Measurements from ENCODE around the gene SGSM2.

Gene SGSM2

DNA sequence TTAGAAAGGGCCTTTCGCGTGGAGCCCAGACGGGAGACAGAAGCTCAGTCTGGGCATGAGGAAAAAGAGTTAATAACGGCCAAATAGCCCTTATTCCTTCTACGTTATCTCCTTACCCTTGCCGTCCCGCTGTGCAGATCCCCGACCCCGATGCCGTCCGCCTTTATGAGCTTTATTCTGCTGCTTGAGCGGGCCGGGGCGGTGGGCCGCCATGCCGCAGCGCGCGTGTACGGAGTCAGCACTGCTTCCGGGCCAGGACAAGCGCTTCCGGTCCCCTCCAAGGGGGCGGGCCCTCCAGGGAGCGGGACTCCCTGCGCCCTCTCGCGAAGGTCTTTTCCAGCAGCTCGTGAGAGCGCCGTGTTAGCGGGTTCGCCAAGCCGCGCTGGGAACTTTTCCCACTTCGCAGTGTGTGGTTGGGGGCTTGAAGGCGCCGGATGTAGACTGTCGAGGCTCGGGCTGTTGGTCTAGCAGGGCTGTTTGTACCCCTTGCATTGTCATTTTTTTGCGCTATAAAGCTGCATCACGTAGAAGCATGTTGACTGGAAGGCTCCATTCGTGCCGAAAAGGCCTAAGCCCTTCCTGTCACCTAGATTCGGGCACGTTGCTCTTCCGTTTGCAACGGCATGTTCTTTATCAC, 968 bp upstream of the SGSM2 start, which contains the start of gene TSR1:
Gene TSR1 (minus strand): TSS at position 243 of the 637 bp plus-strand sequence. CDS start 30 bp downstream, at position 213.
- DNase-seq = peak; percentile 92

DNA sequence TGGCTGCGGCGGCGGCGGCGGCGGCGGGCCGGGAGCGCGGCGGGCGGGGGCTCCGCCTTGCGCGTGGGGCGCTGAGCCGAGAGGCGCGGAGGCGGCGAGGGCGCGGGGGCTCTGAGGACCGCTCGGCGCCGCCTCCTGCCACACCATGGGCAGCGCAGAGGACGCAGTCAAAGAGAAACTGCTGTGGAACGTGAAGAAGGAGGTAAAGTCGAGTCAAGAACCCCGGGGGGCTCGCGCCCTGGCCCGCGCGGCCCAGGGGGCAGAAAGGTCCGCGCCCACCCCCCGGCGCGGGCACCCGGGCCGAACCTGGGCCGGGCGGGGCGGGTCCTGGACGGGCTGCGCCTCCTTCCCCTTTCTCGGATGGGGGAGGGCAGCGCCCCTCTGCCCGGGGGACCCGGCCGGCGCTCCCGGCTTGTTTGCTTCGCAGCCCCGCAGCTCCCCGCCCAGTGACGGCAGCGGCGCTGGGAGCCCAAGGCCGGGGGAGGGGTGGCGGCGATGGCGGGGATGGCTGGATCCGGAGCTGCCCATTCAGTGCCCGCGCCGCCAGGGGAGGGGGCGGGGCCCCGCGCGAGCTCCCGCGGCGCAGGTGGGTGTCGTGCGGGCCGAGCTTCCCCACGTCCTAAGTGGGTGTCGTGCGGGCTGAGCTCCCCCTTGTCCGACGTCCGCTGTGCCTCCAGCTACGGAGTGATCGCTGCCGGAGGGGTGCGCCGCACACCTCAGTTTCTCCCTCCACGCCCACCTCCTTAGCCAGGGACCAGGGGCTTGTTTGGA, 428 bp downstream of the SGSM2 start:
- DNase-seq = peak; percentile 56

DNA sequence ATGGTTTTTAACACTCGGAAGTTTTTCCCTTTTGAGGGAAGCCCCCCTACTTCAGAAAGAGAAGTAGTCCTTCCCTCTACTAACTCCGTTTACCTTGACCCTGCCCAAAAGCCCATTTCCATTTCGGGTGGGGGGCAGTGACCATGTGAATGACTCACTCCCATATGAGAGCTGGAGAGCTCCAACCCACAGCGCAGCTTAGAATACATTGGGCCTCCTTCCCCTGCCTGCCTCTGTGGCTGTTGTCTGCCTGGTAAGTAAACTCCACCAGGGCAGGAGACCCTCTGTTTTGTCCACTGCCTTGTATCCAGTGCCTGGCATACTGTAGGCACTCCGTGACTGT, 985 bp downstream of the SGSM2 start:
- DNase-seq = peak; percentile 20

DNA sequence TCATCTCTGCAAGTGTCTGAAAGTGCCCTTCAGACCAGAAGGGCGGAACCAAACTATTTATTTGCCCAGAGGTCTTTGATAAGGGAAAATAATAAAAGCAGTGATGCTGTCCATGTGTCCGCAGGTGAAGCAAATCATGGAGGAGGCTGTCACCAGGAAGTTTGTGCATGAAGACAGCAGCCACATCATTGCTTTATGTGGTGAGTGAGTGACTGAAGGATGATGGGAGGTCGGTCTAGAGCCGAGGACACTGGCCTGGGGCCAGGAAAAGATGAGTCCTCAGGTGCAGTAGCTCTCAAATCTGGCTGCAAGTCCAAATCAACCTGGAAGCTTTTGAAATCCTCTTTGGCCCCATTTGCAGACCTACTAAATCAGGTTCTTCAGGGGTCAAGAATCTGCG, 6.1 kb downstream of the SGSM2 start:
- DNase-seq = no peak

DNA sequence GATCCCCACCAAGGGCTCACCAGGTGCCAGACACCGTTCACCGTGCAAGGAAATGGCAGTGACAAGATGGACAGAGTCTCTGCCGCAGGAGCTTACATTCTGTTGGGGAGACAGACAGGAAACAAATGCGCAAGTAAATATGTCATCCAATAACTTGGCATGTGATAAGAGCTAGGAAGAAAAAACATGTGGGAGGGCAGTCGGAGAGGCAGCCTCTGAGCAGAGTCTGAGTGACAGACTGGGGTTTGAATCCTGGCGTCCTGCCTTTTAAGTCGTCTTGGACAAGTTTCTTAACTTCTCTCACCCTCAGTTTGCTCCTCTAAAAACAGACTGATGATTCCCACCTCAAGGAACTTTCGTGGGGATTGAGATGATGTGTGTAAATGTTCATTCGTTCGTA, 7.2 kb downstream of the SGSM2 start:
- no peak for DNase-seq

DNA sequence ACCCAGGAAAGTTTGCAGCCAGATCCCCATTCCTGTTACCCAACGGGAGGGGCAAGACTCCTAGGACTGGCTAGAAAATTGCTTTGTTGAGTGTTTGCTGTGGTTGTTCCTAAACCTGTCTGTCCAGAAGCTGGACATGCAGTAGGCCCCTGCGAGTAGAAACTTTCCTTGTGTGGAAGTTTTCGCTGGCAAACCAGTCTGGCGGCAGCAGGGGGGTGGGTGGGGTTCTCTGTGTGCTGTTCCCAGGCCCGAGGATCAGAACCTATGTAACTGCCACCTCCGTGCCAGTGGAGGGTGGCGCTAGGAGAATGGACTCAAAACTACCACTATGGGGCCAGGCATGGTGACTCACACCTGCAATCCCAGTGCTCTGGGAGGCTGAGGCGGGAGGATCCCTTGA, 9.2 kb downstream of the SGSM2 start:
- DNase-seq = peak; percentile 19

DNA sequence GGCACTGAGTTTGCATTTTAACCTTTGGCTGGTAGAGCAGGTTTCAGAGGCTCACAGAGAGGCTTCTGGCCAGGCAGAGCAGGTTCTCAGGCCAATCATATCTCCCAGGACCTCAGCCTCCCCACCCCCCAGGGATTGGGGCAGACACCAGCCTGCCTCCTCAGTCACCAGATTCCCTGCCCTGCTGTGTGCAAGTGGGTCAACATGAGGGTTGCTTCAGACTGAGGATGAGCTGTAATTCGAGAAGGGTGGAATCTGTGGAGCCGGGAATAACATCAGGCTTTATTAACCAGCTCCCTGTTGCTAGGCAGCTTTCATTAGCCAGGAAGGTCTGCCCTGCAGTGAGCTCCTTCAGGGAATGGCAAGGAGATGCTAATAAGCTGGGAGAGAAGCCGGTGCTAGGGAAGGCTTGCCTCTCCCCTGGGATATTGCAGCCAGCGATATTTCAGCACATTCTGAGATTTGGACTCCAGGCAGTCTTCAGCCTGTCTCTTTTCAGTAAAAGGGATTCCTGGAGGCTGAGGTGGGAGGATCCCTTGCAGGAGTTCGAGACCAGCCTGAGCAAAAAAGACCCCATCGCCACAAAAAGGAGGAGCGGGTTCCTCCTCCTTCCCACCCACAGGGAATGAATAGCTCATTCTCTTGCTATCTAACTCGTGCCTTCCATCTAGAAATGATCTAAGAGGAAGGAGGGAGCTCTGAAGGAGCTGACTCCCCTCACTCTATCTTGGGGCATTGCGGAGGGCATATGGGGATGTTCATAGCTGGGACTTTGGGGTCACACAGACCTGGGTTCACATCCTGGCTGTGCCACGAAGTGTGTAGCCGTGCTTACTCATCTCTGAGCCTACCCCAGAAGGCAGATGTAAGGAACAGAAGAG, 10.7 kb downstream of the SGSM2 start:
- peak; percentile 84 for DNase-seq

DNA sequence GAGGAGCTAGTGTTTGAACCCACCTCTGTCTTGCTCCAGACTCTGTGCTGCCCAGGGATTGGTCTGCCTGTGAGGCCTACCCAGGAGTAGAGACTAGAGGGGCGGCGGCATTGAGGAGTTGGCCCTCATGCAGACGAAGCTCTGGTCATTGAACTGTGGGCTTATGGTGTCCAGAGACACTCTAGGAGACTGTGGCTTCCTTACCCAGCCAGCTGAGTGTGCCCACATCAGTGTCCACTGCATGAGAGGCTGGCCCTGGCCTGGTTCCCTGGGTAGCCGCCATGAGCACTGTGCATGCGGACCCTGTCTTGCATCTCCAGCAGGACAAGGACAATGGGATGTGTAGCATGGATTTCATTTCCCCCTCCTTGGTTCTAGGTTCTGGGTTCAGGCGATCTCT, 14.0 kb downstream of the SGSM2 start:
- DNase-seq = no peak

- no peak for DNase-seq
These were observed 17.0 kb downstream of the SGSM2 start for GRCh38 chr17:2354311-2354710.

- DNase-seq = no peak
These were observed 19.9 kb downstream of the SGSM2 start for GRCh38 chr17:2357237-2357636.

GRCh38 chr17:2357931-2358434, 20.7 kb downstream of the SGSM2 start:
- DNase-seq = no peak

DNA sequence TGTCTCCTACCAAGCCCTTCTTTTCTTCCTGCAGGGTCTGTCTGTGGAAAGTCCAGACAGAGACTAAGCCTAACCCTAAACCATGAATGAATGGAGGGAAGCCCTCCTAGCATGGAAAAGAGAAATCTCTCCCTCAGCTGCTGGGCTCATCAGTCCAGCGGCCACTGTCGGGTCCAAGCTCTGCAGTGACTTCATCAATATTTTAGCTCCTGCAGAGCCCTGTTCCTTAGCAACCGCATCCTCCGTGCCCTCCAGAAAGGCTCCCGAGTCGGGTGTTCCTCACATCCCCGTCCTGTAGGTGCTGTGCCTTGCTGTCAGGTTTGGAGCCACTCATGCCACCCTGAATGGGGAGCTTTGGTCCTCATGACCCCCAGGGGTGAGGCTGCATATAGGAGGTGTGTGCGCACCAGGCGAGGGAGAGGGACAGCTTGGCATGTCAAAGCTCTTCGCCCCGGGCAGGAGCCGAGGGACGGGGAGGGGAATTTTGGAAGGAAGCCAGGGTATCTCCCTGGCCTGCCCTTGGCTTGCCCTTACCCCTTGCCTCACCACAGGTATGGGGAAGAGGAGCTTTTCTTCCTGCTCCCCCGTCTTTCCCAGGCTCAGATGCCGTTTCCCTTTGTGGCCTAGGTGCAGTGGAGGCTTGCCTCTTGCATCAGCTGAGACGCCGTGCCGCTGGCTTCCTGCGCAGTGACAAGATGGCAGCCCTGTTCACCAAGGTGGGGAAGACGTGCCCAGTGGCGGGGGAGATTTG, 23.9 kb downstream of the SGSM2 start:
- no peak for DNase-seq

GRCh38 chr17:2362016-2362415, 24.7 kb downstream of the SGSM2 start:
- no peak for DNase-seq

DNA sequence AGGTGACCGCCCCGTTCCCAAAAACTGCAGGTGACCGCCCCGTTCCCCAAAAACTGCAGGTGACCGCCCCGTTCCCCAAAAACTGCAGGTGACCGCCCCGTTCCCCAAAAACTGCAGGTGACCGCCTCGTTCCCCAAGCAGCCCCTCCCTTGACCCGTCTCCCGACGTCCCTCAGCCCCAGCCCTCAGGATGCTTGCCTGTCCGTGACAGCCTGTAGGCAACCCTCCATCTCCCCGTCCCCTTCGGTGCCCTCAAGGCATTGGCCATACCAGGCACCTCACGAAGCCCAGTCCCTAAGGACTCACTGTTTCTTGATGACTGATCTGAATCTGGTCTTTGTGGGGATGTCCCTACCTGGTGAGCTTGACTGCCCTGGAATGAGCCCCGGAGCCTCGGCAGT, 25.1 kb downstream of the SGSM2 start:
- no peak for DNase-seq

GRCh38 chr17:2362881-2363280, 25.6 kb downstream of the SGSM2 start:
- no peak for DNase-seq

DNA sequence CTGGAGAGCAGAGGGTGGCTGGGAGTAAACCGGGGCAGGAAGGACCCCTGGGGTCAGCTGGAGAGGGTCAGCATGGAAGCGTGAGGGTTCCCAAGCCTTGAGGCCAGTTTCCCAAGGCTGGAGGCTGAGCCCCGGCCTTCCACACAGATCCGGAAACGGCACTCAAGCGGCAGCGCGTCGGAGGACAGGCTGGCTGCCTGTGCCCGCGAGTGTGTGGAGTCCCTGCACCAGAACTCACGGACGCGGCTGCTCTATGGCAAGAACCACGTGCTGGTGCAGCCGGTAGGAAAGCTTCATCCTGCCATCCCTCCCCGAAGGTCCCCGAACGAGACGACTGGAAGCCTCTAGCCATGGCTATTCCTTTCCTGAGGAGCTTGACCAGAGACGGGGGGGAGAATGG, 26.0 kb downstream of the SGSM2 start:
- no peak for DNase-seq

DNA sequence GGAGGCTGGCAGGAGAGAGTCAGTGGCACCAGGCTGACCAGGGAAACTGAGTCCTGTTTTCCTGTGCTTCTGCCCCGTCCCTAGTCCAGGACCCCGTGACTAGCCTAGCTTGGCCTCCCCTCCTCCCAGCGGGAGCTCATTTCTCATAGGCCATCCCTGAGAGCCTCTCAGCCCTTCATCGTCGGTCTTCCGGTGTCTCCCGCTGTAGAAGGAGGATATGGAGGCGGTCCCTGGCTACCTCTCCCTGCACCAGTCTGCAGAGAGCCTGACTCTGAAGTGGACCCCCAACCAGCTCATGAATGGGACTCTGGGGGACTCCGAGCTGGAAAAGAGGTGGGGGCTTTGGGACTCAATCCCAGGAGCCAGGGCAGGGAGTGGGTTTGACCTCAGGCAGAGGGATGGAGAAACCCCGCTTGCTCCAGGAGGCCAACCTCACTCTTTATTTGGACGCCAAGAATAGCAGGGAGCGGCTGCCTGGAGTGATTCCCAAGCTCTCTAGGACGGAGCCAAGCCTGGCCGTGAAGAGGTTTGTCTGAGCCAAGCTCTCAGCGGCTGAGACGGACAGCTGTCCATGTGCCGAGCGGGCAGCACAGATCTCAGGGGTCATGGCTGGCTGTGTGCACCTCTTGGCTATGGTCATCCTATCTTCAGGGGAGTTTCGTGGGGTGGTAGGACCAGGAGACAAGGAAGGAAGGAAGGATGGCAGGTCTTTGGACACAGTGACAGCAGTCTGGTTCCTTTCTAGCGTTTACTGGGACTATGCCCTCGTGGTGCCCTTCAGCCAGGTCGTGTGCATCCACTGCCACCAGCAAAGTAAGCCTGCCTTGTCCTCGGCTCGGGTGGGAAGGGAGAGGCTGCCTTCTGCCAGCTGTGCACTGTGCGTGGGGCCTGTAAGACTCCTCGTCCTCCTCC, 26.8 kb downstream of the SGSM2 start:
- no peak for DNase-seq

GRCh38 chr17:2364763-2365116, 27.4 kb downstream of the SGSM2 start:
- no peak for DNase-seq

- no peak for DNase-seq
These were observed 27.8 kb downstream of the SGSM2 start for GRCh38 chr17:2365132-2365531.

DNA sequence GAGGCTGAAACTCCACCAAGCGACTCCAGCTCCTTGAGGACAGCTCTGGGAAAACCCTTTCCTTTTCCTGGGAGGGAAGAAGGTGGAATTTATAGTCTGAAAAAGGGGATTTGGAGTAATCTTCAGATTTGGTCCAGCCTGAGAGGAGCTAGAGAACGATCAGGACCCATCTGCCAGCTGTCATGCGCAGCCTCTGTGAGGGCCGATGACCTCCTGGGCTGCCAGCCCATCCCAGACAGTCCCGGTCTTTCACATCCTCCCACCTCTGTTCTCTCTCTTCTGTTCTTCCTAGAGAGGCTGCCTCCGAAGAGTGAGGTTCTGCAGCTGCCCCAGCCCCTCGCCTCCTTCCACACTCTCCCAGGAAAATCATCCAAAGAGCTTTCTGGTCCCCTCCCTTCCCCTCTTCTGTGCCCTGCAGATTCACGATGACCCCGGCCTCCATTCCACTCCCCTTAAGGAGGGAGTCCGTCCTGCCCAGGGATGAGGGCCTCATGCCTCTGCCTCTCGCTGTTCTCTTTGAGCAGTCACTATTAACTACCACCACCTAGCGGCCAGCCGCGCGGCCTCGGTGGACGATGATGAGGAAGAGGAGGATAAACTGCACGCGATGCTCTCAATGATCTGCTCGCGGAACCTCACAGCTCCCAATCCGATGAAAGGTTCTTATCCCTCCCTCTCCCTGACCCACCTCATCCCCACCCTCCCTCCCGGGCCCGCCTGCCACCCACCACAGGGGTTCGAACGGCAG, 29.6 kb downstream of the SGSM2 start:
- no peak for DNase-seq

DNA sequence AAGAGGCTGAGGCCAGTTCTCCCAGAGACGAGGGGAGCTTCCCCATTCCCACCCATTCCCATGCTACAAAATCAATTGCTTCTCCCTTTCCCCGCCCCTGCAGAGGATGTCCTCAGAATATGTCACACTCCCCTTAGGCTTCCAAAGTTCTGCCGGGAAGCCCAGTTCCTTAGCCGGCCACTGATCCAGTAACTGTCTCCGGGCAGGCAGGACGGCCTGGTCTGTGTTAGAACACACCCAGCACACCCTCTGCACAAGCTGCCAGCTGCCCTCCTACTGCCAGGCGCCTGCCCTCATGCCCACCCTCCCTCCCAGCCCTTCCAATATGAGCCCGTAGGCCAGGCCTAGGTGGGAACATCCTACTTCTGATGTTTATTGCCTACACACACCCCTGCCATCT, 31.1 kb downstream of the SGSM2 start:
- DNase-seq = no peak

Data from fibroblast of skin of back (primary cell).